ENCODE data around the gene C9orf72. TPM values are rescaled to one million over a fixed set of nuclear protein-coding genes. Genes with fewer than 3 reads are reported as not detected.

Gene C9orf72
- total and polyA plus RNA-seq, 2 of the 4 experiments (the other 2 are of a cell fraction) = 2.0 to 3.4 TPM

DNA sequence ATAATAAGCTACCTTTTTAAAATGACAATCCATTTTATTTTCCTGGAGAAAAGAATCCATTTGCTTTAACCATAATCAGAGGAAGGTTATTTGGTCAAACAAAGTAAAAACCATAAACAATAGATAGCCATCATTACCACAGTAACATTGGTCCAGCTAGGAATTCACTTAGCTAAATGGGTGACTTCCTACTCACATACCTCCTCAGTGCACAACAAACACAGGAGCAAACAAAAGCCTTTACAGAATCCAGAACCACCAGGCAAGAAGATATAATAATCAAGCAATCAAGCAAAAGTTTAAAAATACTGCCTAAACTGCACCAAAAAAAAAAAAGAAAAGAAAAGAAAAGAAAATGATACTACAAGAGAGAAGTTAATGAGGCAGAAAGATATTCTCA, 50.1 kb downstream of the C9orf72 start:
- no peak overlapping the region for H3K27ac ChIP-seq (ENCODE audit: insufficient read depth, low read length)
- H4K5ac ChIP-seq (ENCODE audit: low read depth, low read length) = no peak overlapping the region
- H2AK9ac ChIP-seq (replicated peaks; ENCODE audit: low read depth, low read length, poor library complexity) = no peak overlapping the region
- H3K79me1 ChIP-seq (ENCODE audit: low read depth in 1 of 2, low read length in 2 of 2) = no peaks in the 10 kb centered on the region
- DNase-seq = no peak
- no peak overlapping the region for H2BK20ac ChIP-seq (ENCODE audit: low read depth, low read length)
- no peak overlapping the region for H3K56ac ChIP-seq (ENCODE audit: extremely low read depth, insufficient read depth, low read length)
- no peak overlapping the region for H2BK120ac ChIP-seq (ENCODE audit: low read depth, low read length)
- no peaks in the 10 kb centered on the region for H3K9me1 ChIP-seq (ENCODE audit: insufficient read depth, low read length)
- H3K9ac ChIP-seq (ENCODE audit: low read depth, low read length) = no peak overlapping the region
- no peak overlapping the region for H3K4me2 ChIP-seq (ENCODE audit: low read depth, low read length)
- no peak overlapping the region for H3K4ac ChIP-seq (ENCODE audit: low read depth, low read length)
- BruUV-seq (replicated peaks) = no TSS peak
- no peak for TF ChIP-seq SMC3 (IDR thresholded peaks at IDR 0.05; ENCODE audit: low read depth, low read length)
- no peak for TF ChIP-seq MXI1 (IDR thresholded peaks at IDR 0.05; ENCODE audit: borderline replicate concordance, low read depth, low read length)
- TF ChIP-seq RFX5 (IDR thresholded peaks at IDR 0.05; ENCODE audit: low read depth, low read length) = no peak
- no peak for TF ChIP-seq MAZ (IDR thresholded peaks at IDR 0.05; ENCODE audit: borderline replicate concordance, low read depth, low read length)
- TF ChIP-seq CEBPB (IDR thresholded peaks at IDR 0.05; ENCODE audit: low read depth, low read length) = no peak
- no peak for TF ChIP-seq MAFK (IDR thresholded peaks at IDR 0.05; ENCODE audit: low read depth, low read length)
- TF ChIP-seq BHLHE40 (IDR thresholded peaks at IDR 0.05; ENCODE audit: low read depth, low read length) = no peak
- TF ChIP-seq, protein P1, sequence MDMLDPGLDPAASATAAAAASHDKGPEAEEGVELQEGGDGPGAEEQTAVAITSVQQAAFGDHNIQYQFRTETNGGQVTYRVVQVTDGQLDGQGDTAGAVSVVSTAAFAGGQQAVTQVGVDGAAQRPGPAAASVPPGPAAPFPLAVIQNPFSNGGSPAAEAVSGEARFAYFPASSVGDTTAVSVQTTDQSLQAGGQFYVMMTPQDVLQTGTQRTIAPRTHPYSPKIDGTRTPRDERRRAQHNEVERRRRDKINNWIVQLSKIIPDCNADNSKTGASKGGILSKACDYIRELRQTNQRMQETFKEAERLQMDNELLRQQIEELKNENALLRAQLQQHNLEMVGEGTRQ (IDR thresholded peaks at IDR 0.05; ENCODE audit: low read depth, low read length) = no peak
- TF ChIP-seq CHD1 (IDR thresholded peaks at IDR 0.05; ENCODE audit: low read depth, low read length) = no peak
- TF ChIP-seq, protein P2, sequence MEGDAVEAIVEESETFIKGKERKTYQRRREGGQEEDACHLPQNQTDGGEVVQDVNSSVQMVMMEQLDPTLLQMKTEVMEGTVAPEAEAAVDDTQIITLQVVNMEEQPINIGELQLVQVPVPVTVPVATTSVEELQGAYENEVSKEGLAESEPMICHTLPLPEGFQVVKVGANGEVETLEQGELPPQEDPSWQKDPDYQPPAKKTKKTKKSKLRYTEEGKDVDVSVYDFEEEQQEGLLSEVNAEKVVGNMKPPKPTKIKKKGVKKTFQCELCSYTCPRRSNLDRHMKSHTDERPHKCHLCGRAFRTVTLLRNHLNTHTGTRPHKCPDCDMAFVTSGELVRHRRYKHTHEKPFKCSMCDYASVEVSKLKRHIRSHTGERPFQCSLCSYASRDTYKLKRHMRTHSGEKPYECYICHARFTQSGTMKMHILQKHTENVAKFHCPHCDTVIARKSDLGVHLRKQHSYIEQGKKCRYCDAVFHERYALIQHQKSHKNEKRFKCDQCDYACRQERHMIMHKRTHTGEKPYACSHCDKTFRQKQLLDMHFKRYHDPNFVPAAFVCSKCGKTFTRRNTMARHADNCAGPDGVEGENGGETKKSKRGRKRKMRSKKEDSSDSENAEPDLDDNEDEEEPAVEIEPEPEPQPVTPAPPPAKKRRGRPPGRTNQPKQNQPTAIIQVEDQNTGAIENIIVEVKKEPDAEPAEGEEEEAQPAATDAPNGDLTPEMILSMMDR (conservative IDR thresholded peaks at IDR 0.05; ENCODE audit: low read depth, low read length) = no peak
- no peak for TF ChIP-seq RCOR1 (IDR thresholded peaks at IDR 0.05; ENCODE audit: insufficient replicate concordance, low read length)
- no peak for TF ChIP-seq FOS (IDR thresholded peaks at IDR 0.05; ENCODE audit: low read depth, low read length)
- H2BK5ac ChIP-seq (ENCODE audit: low read depth, low read length, poor library complexity, severe bottlenecking) = no peak overlapping the region
- H3K9me3 ChIP-seq (ENCODE audit: control insufficient read depth, insufficient read depth, low read length) = no peaks in the 10 kb centered on the region
- in situ Hi-C loops (cut with MboI; ENCODE audit: low sequenced_read_pairs) = no loop called here
- no peak overlapping the region for H3K23ac ChIP-seq (ENCODE audit: low read depth, low read length)
- no peaks in the 10 kb centered on the region for H3K4me1 ChIP-seq (ENCODE audit: control insufficient read depth, insufficient read depth, low read length)
- no peak for ATAC-seq (ENCODE audit: low read depth)
- H3K18ac ChIP-seq (ENCODE audit: low read depth, low read length) = no peak overlapping the region
- H2AK5ac ChIP-seq (ENCODE audit: low read depth, low read length) = no peak overlapping the region
- no peak overlapping the region for H3K14ac ChIP-seq (replicated peaks; ENCODE audit: low read depth, low read length)
- H2BK15ac ChIP-seq (ENCODE audit: low read depth, low read length) = no peak overlapping the region
- intact Hi-C loops (cut with micrococcal nuclease) = no loop called here
- CTCF ChIA-PET = no interaction called here
- H3K27me3 ChIP-seq (ENCODE audit: control insufficient read depth, insufficient read depth, low read length) = peaks cover 19% of the 10 kb centered on the region
- H2AFZ ChIP-seq (replicated peaks; ENCODE audit: low read length, poor library complexity) = no peak overlapping the region
- dilution Hi-C loops (cut with HindIII; ENCODE audit: low sequenced_read_pairs, unreplicated experiment) = no loop called here
- no peaks in the 10 kb centered on the region for H4K20me1 ChIP-seq (ENCODE audit: insufficient read depth, low read length)
- no peak overlapping the region for H3K4me3 ChIP-seq (ENCODE audit: insufficient read depth, low read depth, low read length)
- H4K8ac ChIP-seq (ENCODE audit: low read depth in 2 of 2, low read length in 2 of 2) = no peak overlapping the region
- H4K91ac ChIP-seq (ENCODE audit: insufficient read depth, low read depth, low read length) = no peak overlapping the region
- H3K36me3 ChIP-seq (ENCODE audit: control insufficient read depth, insufficient read depth, low read length) = no peaks in the 10 kb centered on the region
- POLR2A ChIA-PET (ENCODE audit: unreplicated experiment) = no interaction called here
